ENCODE measurements around the gene CALR3. TPM values are rescaled to one million over a fixed set of nuclear protein-coding genes. Genes with fewer than 3 reads are reported as not detected.

Gene CALR3
- total and polyA plus RNA-seq, 10 of the 15 experiments (the other 5 are each of a cell fraction or from before 2014, with no cell fraction given), result 0.05 to 0.45 (median 0.12) TPM; not detected in 2

GRCh38 chr19:16525751-16526481 lies 29.9 kb upstream of the CALR3 start:
- Histone ChIP-seq H3K4me2 (ENCODE audit: control insufficient read depth, insufficient read depth) (no peak overlapping the region), H3K36me3 (ENCODE audit: control insufficient read depth in 2 of 2, insufficient read depth in 2 of 2, low read length in 1 of 2) (peaks cover 27 to 67% of the 10 kb centered on the region in 2 experiments), H3K9me3 (replicated peaks; ENCODE audit: control insufficient read depth, insufficient read depth, low read length) (no peaks in the 10 kb centered on the region), H4K20me1 (ENCODE audit: control insufficient read depth, insufficient read depth) (no peaks in the 10 kb centered on the region), H3K4me1 (ENCODE audit: control insufficient read depth, insufficient read depth, low read length) (no peaks in the 10 kb centered on the region), H3K27me3 (replicated peaks in 1 of 2; ENCODE audit: control insufficient read depth in 2 of 2, insufficient read depth in 2 of 2, low read length in 1 of 2) (no peaks in the 10 kb centered on the region), H3K4me3 (no peak overlapping the region), H2AFZ (ENCODE audit: control insufficient read depth, low read depth, low read length) (no peak overlapping the region), H3K27ac (ENCODE audit: control insufficient read depth, insufficient read depth) (no peak overlapping the region), H3K79me2 (ENCODE audit: control insufficient read depth, insufficient read depth, low read length) (no peaks in the 10 kb centered on the region), H3K9ac (ENCODE audit: control insufficient read depth, insufficient read depth, low read length) (no peak overlapping the region)
- ChIA-PET RAD21 (ENCODE audit: unreplicated experiment) (no interaction called here), SMC1A (ENCODE audit: uncharacterized antibody, unreplicated experiment) (no interaction called here), POLR2A (no interaction called here), CTCF (no interaction called here)
- in situ Hi-C loops (cut with MboI) (no loop called here), intact Hi-C loops (cut with micrococcal nuclease; ENCODE audit: unreplicated experiment) (no loop called here)
- TF ChIP-seq CHD1 (IDR thresholded peaks at IDR 0.05; ENCODE audit: low read depth, low read length), result no peak
- 0 out of 2 replicates have a peak, but pooled peaks have one; percentile 35 for TF ChIP-seq POLR2AphosphoS5 (IDR thresholded peaks at IDR 0.05; ENCODE audit: low read length)
- TF ChIP-seq IKZF2 (IDR thresholded peaks at IDR 0.05), result no peak
- no peak for TF ChIP-seq WRNIP1 (IDR thresholded peaks at IDR 0.05; ENCODE audit: borderline replicate concordance, low read depth, low read length)
- TF ChIP-seq RFX5 (IDR thresholded peaks at IDR 0.05; ENCODE audit: low read depth, low read length), result no peak
- no peak for TF ChIP-seq RCOR1 (conservative IDR thresholded peaks at IDR 0.05; ENCODE audit: low read depth, low read length)
- TF ChIP-seq POLR2A (IDR thresholded peaks at IDR 0.05; ENCODE audit: low read depth, low read length), result peak; percentile 39; the same call in 1 of the 2 replicates
- TF ChIP-seq HCFC1 (IDR thresholded peaks at IDR 0.05; ENCODE audit: low read length), result no peak
- ATAC-seq, result no peak
- no peak for DNase-seq (ENCODE audit: low read depth, low spot score)
- FAIRE-seq, result no peak
- over 99% methylated on average over 22 of the region's 29 CpGs for WGBS (ENCODE audit: insufficient coverage, insufficient replicate concordance, low lambda C conversion rate, missing lambda C conversion rate)
- no TSS peak for BruUV-seq (replicated peaks)

Measured in GM12878 (cell line).